SK-N-DZ (cell line): ENCODE measurements around the gene ASB2.

Experiments
- DNase-seq: peaks from one replicate; pipeline ENCODE4 v3.0.0-alpha.2; 2015; ENCODE audit warnings: low spot score

Gene ASB2

DNA sequence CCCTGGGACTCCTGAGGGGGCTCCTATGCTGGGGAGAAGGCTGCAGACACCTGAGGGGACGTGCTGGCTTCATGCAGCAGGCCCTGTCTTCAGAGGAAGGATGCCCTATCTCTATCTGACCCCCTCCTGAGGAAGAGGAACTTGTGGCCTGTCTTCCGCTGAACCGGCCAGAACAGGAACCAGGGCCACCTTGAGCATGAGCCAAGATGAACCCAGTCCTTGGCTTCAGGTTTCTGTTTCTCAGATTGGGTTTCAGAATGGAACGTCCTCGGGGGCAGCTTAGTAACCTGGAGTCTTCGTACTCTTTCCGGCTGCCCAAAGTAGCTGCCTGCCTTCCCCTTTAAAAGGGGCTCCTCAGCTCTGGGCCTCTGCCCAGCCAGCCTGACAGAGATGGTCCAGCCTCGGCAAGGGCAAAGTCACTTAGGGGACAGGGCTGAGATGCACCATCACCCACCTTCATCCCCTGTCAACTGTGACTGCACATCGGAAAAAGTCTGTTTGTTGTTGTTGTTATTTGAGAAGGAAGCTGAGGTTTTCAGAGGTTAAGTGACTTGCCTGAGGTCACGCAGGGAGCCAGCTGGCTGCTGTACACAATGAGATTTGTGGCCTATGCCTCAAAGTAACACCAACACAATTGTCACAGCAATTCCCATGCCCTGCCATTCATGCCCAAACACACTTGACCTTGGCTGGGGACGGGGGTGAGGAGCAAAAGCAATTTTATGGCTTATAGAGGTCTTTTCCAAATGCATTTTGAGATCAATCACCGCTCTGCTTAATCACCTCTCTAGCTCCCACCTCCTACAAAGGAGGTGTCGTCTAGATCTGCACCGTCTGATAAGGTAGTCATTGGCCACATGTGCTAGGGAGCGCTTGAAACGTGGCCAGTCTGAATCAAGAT is 13.4 kb downstream of the ASB2 start:
- no peak for DNase-seq

DNA sequence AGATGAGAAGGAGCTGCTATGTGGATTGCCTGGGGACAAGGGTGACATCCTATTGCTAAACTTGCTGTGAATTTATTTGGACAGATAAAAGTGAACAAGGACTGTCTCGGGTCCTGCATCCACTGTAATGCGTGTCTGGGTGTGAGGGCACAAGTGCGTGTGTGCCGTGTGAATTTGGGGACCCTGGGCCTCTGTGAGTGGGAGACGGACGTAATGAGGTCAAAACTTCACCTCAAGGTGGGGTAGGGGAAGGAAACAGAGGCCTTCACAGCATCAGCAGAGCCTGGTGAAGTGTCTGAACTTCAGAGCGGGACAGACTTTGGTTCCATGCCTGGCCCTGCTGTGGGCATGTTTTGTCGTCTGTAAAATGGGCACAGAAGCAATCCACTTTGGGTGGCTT is 14.8 kb downstream of the ASB2 start:
- DNase-seq: no peak

DNA sequence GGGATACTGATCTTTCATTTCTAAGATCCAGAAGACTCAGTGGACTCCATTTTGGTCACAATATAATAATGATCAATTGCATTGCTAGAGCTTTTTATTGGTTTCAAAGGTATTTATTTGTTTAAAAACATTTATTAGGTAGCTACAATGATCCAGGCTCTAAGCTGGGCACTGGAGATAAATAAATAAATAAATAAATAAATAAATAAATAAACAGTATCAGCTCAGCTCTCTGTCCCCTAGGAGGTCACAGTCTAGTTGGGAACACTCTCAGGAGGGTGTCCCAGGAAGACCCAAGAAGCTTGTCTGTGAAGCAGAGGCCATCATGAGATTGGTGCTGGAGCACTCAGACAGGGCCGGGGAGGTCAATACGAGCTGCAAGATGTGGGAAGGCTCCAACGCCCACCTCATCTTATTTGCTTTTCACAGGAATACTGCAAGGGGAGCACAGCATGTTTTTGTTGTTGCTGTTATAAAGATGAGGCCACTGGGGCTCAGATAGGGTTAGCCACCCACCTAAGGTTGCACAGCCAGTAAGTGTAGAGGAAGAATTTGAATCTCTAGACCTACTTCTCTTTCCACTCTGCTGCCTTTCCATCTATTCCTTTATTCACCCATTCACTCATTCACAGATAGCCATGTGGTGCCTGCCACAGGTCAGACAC is 15.5 kb downstream of the ASB2 start:
- DNase-seq: no peak

DNA sequence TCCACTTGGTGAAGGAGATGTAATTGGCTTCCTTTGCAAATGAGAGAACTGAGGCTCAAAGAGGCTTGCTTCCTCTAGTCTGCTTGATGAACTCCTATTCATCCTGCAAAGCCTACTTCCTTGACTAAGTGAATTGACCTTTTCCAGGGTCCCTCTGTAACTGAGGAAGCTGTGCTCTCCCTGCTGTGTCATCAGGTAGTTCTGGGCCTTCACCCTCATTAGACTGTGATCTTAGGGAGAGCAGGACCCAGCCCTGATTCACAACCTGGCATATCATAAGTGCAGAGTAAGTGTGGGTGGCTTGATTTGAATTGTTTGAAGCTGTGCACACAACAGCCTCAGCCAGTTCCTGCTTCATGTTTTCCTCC is 16.3 kb downstream of the ASB2 start:
- no peak for DNase-seq

DNA sequence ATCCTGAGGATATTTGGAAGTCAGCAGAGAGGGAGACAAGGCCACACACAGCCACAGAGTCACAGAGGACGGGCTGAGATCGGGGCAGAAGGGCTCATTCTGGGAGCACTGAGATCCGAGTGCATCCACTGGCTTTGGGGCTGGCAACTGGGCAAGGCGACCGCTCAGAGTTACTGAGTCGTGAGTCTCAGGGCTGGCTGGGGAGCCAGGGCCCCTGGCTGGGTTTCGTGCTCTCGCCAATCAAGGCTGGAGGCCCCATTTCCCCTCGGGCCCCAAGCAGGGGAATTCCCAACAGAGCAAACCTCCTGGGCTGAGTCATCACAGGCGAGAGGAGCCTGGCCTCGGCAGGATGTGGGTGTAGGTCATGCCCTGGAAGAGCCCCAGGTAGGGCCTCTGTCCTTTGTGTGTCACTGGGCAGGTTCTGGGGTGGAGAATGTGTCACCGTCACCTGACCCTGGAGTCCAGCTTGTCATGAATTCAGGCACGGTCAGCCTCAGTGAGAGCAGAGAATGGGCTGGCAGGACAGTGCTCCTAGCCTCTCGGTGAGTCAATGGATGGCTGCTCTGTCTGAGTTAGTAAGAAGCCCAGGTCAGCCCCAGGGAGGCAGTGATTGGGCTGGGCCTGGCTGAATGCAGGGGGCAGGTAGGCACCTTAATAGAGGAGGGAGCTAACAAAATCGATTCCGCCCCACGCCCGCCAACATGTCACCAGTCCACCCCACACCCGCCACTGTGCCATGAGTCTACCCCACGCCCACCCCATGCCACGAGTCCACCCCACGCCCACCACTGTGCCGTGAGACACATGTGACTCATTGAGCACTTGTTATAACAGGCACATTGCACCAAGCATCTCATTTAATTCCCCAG is 16.9 kb downstream of the ASB2 start:
- no peak for DNase-seq

DNA sequence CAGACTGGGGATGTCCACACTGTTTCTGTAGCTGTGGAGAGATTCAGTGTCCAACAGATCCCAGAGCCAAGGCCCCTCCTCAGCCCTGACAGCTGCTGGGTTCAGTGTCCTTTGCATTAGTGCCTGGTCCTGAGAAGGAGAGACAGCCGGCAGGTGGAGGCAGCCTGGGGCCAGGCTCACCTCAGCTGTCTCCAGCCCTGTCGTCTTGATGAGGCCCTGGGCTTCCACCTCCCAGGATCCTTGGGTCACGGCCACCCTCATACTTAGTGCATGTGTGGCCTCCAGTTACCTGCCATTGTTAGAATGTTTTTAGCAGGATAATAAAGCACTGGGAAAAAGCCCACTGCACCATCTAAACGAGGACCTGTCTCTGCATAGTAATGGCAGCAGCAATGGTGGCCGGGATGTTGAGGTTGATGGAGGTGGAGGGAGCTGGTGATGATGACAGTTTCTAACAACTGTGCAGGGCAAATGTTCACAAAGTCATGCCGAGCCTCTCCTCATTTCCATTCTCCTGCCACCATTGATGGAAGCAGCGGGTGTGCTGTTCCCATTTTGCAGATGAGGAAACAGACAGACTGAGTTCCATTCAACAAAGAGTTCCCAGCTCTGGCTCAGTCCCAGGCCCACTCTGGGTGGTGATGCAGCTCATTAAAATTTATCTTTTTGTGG is 17.7 kb downstream of the ASB2 start:
- no peak for DNase-seq

DNA sequence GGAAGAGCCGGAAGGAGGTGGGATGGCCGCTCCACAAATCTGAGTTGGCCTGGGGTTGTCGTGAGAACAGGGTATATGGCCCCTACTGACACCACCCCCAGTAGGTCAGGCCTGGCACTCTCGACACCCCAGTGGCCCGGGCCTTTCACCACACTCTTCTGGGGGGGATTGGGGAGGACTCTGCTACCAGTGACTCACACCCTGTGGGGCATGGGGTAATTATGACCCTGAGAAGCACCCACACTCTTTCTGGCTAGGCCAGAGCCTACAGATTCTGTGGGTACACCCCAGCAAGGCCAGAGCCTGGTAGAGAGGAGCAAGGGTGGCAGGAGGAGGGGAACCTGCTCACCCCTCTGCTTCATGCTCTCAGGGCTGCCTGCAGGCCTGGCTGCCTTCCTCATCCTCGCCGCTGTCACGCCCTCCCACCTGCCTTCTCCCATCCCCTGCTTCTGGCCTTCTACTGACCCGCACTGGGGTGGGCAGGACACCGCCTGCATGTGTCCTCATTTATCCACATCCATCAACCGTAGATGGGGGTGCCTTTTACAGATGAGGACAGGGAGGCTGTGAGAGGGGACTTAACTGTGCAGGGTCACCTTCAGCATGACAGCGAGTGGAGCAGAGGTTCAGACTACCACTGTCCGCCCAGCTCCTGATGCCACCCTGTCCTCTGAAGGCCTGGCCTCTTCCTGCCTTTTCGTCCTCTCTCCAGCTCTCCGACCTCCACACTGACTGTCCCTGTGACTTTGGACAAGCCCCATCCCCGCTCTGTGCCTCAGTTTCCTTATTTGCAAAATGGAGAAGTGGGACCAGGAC is 18.4 kb downstream of the ASB2 start:
- no peak for DNase-seq

DNA sequence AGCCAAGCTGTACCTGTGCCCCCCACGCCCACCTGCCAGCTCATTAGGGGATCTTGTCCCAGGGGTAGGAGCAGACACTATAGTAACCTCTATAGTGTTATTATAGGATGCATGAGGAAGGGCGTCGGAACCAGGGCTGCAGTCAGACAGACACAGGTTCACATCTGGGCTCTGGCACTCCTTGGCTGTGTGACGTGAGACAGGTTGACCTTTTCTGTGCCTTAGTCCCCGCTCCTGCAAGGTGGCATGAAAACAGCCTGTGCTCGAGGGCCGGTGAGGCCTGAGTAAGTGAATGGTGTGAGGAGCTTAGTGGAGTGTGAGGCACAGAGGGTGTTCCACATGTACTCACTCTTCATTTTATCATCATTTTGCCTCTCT is 19.0 kb downstream of the ASB2 start:
- DNase-seq: no peak

DNA sequence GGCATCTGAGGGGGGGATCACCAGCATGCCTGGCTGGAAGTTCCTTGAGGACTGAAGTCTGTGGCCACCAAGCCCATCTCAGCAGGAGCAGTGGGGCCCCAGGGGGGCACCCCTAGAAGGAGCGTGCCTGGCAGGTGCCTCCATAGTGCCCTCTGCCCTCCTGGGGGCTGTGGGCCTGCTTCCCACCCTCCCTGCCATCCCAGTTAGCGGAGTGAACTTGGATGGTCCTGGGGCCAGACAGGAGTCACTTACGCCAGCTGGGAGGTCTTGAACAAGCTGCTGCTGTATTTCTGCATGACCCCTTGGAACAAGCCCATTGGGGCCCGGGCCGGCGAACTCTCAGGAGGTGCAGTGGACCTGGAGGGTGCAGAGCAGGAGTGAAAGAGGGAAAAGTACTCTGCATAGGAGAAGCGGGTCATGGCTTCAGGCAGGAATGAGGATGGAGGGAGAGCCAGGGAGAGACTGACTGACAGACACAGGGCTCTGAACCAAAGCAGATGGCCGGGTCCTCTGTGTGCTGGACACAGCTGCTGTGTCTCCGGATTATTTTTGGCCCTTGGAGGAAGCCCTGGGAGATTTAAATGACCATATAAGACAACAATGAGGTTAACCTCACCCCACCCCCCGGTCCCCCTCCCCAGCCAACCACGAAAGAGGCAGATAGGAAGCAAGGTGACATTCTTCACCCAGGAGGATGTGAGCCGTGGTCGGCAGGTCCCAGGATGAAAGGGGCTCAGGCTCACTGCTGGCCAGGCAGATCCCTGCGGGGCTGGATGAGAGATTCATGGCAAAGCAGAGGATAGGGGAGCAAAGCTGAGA is 19.6 kb downstream of the ASB2 start:
- no peak for DNase-seq

DNA sequence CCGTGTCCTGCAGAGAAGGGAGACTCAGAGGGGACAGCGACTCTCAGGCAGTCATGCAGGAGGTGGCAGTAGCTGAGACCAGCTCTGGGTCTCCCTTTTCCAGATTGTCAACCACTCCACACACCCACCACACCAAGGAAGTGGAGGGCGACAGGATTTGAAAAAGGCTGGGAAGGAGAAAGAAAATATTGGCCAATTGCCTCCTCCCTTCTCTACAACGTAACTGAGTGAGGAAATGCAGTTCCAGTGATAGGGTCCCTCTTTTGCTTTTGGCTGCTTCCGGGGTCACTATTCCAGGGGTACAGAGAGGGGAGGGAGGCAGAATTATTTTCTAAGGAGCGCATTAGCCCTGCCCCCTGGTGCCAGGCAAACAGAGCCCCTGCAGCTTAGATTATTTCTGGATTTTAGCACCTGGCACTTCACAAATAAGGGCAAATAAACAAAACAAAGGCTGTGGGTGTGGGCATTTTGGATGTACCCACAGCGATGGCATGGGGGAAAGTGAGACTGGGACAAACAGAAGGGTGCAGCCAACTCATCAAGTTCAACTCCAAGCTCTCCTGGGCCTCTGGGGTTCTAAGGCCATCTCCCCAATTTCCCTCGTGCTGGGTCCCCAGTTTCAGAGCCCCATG is 20.4 kb downstream of the ASB2 start:
- no peak for DNase-seq

DNA sequence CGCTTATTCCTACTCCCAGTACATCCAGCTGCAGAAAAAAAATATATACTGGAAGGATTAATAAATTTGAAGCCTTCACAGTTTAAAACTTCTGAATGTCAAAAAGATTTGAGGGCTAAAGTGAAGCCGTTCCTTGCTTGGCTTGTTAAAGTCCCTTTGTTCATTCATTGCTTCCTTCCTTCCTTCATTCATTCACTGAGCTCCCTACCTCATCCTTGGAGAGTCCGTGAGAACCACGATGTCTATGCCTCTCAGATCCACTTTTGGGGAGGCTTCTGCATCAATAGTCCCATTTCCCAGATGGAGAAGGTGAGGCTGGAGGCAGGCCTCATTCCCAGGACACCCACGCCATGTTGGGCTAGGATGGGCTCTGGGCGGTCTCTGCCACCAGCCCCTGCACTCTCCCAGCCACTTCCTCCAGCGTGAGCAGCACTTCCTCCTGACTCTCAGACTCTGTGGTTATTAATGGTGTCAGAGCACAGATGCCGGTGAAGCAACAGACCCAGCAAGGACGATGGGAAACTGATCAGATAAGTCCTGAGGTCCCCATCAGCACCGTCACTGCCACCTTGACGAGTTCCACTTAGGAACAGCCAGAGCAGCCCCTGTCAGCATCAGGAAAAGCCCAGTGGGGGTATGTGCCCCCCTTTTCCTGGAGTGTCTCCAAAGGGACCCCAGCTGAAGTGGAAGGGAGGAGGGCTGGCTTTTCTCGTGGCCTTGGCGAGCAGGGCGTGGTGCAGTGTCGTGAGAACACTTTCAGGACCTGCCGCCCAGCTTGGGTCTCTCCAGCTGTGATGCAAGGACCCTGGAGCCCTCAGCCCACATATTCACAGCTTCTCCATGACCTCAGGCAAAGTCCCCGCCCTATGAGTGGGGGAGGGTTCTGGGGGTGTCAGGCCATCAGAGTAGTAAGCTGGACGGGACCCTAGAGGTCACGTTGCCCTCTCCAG is 21.2 kb downstream of the ASB2 start:
- no peak for DNase-seq

DNA sequence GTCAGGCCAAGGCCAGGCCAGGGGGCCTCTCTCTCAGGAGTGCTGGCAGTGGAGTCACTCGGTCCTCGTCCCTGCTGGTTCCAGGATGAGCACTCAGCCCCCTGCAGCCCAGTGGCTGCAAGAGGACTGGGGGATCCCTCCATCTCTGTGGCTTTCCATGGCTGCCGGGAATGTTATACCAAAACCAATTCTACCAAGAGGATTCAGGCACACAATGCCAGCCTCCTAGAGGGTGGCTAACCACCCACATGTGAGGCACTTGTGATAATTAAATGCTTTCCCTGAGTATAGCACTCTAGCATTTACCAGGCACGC is 21.9 kb downstream of the ASB2 start:
- no peak for DNase-seq

DNA sequence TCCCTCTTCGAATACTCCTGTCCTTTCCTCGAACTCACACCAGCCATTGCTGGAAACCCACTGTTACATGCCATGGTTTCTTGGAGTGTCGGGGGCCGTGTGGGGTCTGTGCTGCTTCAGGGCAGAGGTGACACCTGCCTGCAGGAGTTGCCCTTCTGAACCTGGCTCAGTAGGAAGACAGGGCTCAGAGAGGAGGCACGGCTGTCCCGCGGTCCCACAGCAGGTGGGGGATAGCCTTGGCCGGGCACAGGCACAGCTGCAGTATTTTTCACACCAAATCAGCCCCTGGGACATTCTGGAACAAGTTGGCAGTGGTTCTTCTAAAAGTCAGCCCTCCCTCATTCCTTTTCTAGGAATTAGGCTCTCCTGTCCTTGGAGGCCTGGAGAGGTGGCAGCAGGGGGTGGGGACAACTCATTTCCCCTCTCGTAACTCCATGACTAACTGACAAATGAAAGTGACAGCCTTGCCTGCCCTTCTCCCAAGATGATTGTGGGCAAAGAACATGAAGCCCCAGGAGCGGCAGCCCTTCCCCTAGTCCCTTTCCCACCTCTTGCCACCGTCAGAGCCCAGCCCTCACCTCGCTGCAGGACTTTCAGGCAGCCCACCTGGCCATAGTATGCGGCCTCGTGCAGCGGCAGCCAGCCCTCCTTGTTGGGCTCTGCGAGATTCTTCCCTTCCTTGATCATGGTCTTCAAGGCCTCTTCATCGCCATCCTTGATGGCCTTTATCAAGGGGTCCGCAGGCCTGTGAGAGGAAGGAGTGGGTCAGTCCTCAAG is 22.4 kb downstream of the ASB2 start:
- DNase-seq: no peak

DNA sequence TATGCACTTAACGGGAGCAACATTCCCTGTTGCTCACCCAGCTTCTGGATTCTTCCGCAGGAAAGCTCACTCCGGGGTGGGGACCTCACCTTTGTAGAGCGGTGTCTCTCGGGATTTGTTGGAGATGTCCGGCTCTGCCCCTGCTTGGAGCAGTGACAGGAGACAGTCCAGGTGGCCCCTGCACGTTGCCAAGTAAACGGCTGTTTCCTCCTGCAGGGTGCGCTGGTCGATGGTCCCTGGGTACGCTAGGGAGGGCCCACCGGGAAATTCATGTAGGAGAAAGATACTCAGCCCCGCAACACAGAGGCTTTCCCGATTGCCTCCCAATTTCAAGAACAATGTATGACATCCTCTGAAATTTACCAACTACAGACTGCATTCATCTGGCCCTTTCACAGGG is 23.1 kb downstream of the ASB2 start:
- DNase-seq: peak; percentile 12

DNA sequence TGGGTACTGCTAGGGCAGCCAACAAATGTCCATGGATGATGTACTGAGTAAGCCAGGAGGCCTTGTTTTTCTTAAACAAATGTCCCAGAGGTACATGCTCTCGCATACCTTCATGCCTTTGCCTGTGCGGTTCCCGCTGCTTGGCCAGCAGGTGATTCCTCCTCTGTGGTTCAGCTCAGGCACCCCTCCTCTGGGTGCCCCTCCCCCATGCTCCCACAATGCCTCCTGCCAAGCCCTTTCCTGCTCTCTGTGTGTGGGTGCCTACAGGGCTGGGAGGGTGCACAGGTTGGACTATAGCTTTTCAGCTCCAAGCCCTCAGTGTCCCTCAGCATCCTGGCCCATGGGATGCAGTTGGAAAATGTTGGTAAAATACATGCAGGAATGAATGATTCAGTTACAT is 23.5 kb downstream of the ASB2 start:
- no peak for DNase-seq

DNA sequence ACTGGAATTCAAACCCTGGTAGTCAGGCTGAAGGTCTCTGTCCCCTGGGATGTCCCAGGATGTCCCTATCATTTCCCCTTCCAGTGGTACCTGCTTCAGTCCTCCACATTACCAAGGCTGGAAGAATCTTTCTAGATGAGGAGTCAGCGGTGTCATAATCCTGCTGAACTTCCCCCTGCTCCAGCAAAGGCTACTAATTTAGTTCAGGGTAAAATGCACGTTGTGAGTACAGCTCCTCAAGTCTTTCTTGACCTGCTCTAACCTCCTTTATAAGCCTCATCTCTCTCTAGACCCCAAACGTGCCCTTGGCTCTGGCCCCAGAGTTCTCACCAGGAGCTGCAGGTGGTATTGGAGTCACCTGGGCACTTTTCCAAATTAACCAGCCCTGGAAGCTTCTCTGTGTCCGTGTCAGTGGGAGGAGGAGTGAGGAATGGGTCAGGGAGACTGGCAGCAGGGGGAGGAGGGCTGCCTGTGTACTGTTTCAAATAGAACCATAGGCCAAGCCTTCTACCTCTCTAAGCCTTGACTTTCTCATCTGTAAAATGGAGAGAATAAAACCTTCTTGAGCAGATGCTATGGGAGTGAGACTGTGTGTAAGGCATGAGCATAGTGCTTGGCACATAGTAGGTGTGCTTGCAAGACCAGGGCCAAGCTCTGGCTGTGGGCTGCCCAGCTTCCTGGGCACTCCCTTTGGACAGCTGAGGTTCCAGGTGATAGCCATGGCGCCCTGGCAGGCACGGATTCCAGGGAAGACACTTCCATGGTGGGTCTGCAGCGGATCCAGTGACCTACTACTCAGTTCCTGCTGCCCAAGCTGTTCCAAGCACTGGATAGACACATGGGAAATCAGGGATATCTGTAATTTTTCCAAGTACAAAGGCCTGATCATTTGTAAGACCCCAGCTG is 24.5 kb downstream of the ASB2 start:
- DNase-seq: no peak
